GM12865 (cell line): ENCODE measurements around the gene FCN3.
A peak's percentile ranks its signal among the peaks of the same experiment; 100 is the strongest.
"Not testable (repeated sequence)": the region's sequence is repeated elsewhere in the genome, so short reads cannot be mapped to it uniquely, and the experiment has no call there.

Experiments
- DNase-seq: peaks from one replicate; pipeline ENCODE4 v3.0.0; 2010; ENCODE audit warnings: low read depth
- H3K4me3 ChIP-seq: 2 replicates; pipeline ENCODE4 v1.5.1; 2011; ENCODE audit warnings: mild to moderate bottlenecking, low read depth, low read length, control low read depth
- CTCF ChIP-seq: IDR thresholded peaks from 2 replicates; pipeline ENCODE4 v1.5.1; 2011; ENCODE audit warnings: low read length, control low read depth, low read depth, inconsistent platforms; ENCODE audit not compliant: insufficient read depth; ENCODE audit errors: missing control alignments

Gene FCN3

GRCh38 chr1:27394282-27394658 lies 19.6 kb upstream of the FCN3 start:
- no peak overlapping the region for H3K4me3 ChIP-seq
- no peak for DNase-seq
- no peak for TF ChIP-seq CTCF

- H3K4me3 ChIP-seq, result no peak overlapping the region
Measured at GRCh38 chr1:27393641-27394281, 19.1 kb upstream of the FCN3 start.

GRCh38 chr1:27392778-27393635 lies 18.4 kb upstream of the FCN3 start:
- H3K4me3 ChIP-seq, result peak overlapping the region; percentile 60
- peak; percentile 6 for TF ChIP-seq CTCF
- DNase-seq, result no peak

More at GRCh38 chr1:27393641-27394281, 19.1 kb upstream of the FCN3 start:
- DNase-seq, result no peak
- TF ChIP-seq CTCF, result no peak

- peak; percentile 93 for DNase-seq
- peak within 1 kb of the TSS; percentile 60 for H3K4me3 ChIP-seq
- TF ChIP-seq CTCF, result peak; percentile 49
Measured at GRCh38 chr1:27392096-27392777, 17.6 kb upstream of the FCN3 start, which contains the start of gene GPR3. GPR3 (plus strand) TSS chr1:27392622; CDS start chr1:27393799, 1,177 bp downstream.

- no peak for TF ChIP-seq CTCF
- DNase-seq, result no peak
- peak overlapping the region; percentile 26 for H3K4me3 ChIP-seq
Measured at GRCh38 chr1:27391511-27392095, 17.0 kb upstream of the FCN3 start.

GRCh38 chr1:27388337-27389005 lies 13.8 kb upstream of the FCN3 start:
- TF ChIP-seq CTCF, result peak; percentile 95
- DNase-seq, result peak; percentile 72
- no peak overlapping the region for H3K4me3 ChIP-seq

- not testable (repeated sequence) for H3K4me3 ChIP-seq, DNase-seq
Measured at GRCh38 chr1:27384797-27385196, 10.2 kb upstream of the FCN3 start.
